Activated CD4-positive, alpha-beta T cell treated with anti-CD3 and anti-CD28 coated beads, Interleukin-2, amount 10 ng/mL, durations not matched to agents 24 days and 14 days (primary cell): ENCODE results near the gene DGUOK. TPM values are rescaled to one million over a fixed set of nuclear protein-coding genes. Genes with fewer than 3 reads are reported as not detected.

Source experiments
- DNase-seq: peaks from one replicate; pipeline ENCODE4 v3.0.0; 2022
- H3K27ac Mint-ChIP-seq: one replicate; pipeline ENCODE4 v1.8.0; 2022; ENCODE audit warnings: mild to moderate bottlenecking, mixed read lengths
- H3K27me3 Mint-ChIP-seq: one replicate; pipeline ENCODE4 v1.8.0; 2022; ENCODE audit warnings: mixed read lengths
- H3K36me3 Mint-ChIP-seq: one replicate; pipeline ENCODE4 v1.8.0; 2022; ENCODE audit warnings: low read depth, mild to moderate bottlenecking, mixed read lengths
- H3K4me1 Mint-ChIP-seq: one replicate; pipeline ENCODE4 v1.8.0; 2021; ENCODE audit warnings: mixed read lengths
- H3K4me3 Mint-ChIP-seq: one replicate; pipeline ENCODE4 v1.8.0; 2022; ENCODE audit warnings: mild to moderate bottlenecking, moderate library complexity, mixed read lengths
- H3K9me3 Mint-ChIP-seq: one replicate; pipeline ENCODE4 v1.8.0; 2021; ENCODE audit warnings: mixed read lengths
- intact Hi-C: fragments of 100-400 bp; cut with micrococcal nuclease; formaldehyde crosslinking; loops from one replicate; pipeline ENCODE4 v1.15.1; 2023
- total RNA-seq: library from RNA; stranded (reverse); gene quantifications from 2 replicates; pipeline ENCODE4 v1.2.3, GENCODE V29; 2022

DGUOK gene
- total RNA-seq, 1 donor from 2014 or later, result 94.9 TPM

- intact Hi-C loops, result no loop called here
- no peaks in the 10 kb centered on the region for H3K27me3 Mint-ChIP-seq
- H3K9me3 Mint-ChIP-seq, result no peaks in the 10 kb centered on the region
- H3K36me3 Mint-ChIP-seq, result no peaks in the 10 kb centered on the region
- DNase-seq, result no peak
- no peak overlapping the region for H3K27ac Mint-ChIP-seq
- no peak overlapping the region for H3K4me3 Mint-ChIP-seq
- H3K4me1 Mint-ChIP-seq, result peaks cover 11% of the 10 kb centered on the region
Observed at GRCh38 chr2:73908689-73909652, 17.7 kb upstream of the DGUOK start.

- intact Hi-C loops, result no loop called here
- H3K4me1 Mint-ChIP-seq, result peaks cover 16% of the 10 kb centered on the region
Observed at GRCh38 chr2:73910873-73911547, 15.7 kb upstream of the DGUOK start.

GRCh38 chr2:73911548-73912208, 15.0 kb upstream of the DGUOK start:
- no peak overlapping the region for H3K27ac Mint-ChIP-seq
- H3K36me3 Mint-ChIP-seq, result no peaks in the 10 kb centered on the region
- H3K4me3 Mint-ChIP-seq, result no peak overlapping the region
- peaks cover 16% of the 10 kb centered on the region for H3K4me1 Mint-ChIP-seq
- DNase-seq, result no peak
- intact Hi-C loops, result no loop called here
- no peaks in the 10 kb centered on the region for H3K9me3 Mint-ChIP-seq
- no peaks in the 10 kb centered on the region for H3K27me3 Mint-ChIP-seq

More at GRCh38 chr2:73910873-73911547, 15.7 kb upstream of the DGUOK start:
- no peak for DNase-seq
- no peaks in the 10 kb centered on the region for H3K27me3 Mint-ChIP-seq
- no peaks in the 10 kb centered on the region for H3K9me3 Mint-ChIP-seq
- no peaks in the 10 kb centered on the region for H3K36me3 Mint-ChIP-seq
- no peak overlapping the region for H3K4me3 Mint-ChIP-seq
- no peak overlapping the region for H3K27ac Mint-ChIP-seq

GRCh38 chr2:73913414-73914054, 13.1 kb upstream of the DGUOK start:
- no peak for DNase-seq
- Mint-ChIP-seq H3K4me1 (peaks cover 5% of the 10 kb centered on the region), H3K27ac (no peak overlapping the region)

GRCh38 chr2:73914667-73915066, 12.0 kb upstream of the DGUOK start:
- H3K27me3 Mint-ChIP-seq, result no peaks in the 10 kb centered on the region
- peaks cover 5% of the 10 kb centered on the region for H3K4me1 Mint-ChIP-seq
- DNase-seq, result no peak
- no peak overlapping the region for H3K27ac Mint-ChIP-seq
- H3K36me3 Mint-ChIP-seq, result no peaks in the 10 kb centered on the region
- no peak overlapping the region for H3K4me3 Mint-ChIP-seq
- no peaks in the 10 kb centered on the region for H3K9me3 Mint-ChIP-seq
- intact Hi-C loops, result no loop called here

More at GRCh38 chr2:73913414-73914054, 13.1 kb upstream of the DGUOK start:
- Mint-ChIP-seq H3K27me3 (no peaks in the 10 kb centered on the region), H3K4me3 (no peak overlapping the region), H3K36me3 (no peaks in the 10 kb centered on the region), H3K9me3 (no peaks in the 10 kb centered on the region)
- intact Hi-C loops, result no loop called here

GRCh38 chr2:73915437-73915993, 11.2 kb upstream of the DGUOK start:
- peaks cover 5% of the 10 kb centered on the region for H3K4me1 Mint-ChIP-seq
- no peaks in the 10 kb centered on the region for H3K9me3 Mint-ChIP-seq
- H3K36me3 Mint-ChIP-seq, result no peaks in the 10 kb centered on the region
- no peak for DNase-seq
- no peak overlapping the region for H3K4me3 Mint-ChIP-seq
- no peaks in the 10 kb centered on the region for H3K27me3 Mint-ChIP-seq
- intact Hi-C loops, result no loop called here
- no peak overlapping the region for H3K27ac Mint-ChIP-seq

- H3K36me3 Mint-ChIP-seq, result no peaks in the 10 kb centered on the region
- no peak for DNase-seq
- H3K4me1 Mint-ChIP-seq, result peaks cover 8% of the 10 kb centered on the region
- no peak overlapping the region for H3K27ac Mint-ChIP-seq
- H3K9me3 Mint-ChIP-seq, result no peaks in the 10 kb centered on the region
- H3K4me3 Mint-ChIP-seq, result no peak overlapping the region
- intact Hi-C loops, result no loop called here
- H3K27me3 Mint-ChIP-seq, result no peaks in the 10 kb centered on the region
Observed at GRCh38 chr2:73916666-73917065, 10.0 kb upstream of the DGUOK start.

GRCh38 chr2:73917296-73917695, 9.4 kb upstream of the DGUOK start:
- Mint-ChIP-seq H3K9me3 (no peaks in the 10 kb centered on the region), H3K27me3 (no peaks in the 10 kb centered on the region), H3K27ac (no peak overlapping the region)

GRCh38 chr2:73917696-73918207, 8.9 kb upstream of the DGUOK start:
- intact Hi-C loops, result no loop called here
- Mint-ChIP-seq H3K4me1 (peaks cover 9% of the 10 kb centered on the region), H3K27ac (no peak overlapping the region), H3K27me3 (no peaks in the 10 kb centered on the region), H3K4me3 (no peak overlapping the region), H3K36me3 (no peaks in the 10 kb centered on the region), H3K9me3 (no peaks in the 10 kb centered on the region)
- DNase-seq, result no peak

More at GRCh38 chr2:73917296-73917695, 9.4 kb upstream of the DGUOK start:
- no peak for DNase-seq
- H3K4me1 Mint-ChIP-seq, result peaks cover 9% of the 10 kb centered on the region
- no peak overlapping the region for H3K4me3 Mint-ChIP-seq
- intact Hi-C loops, result no loop called here
- no peaks in the 10 kb centered on the region for H3K36me3 Mint-ChIP-seq

- H3K9me3 Mint-ChIP-seq, result no peaks in the 10 kb centered on the region
- no peak for DNase-seq
- H3K4me3 Mint-ChIP-seq, result no peak overlapping the region
- H3K36me3 Mint-ChIP-seq, result no peaks in the 10 kb centered on the region
- peaks cover 14% of the 10 kb centered on the region for H3K4me1 Mint-ChIP-seq
- no peaks in the 10 kb centered on the region for H3K27me3 Mint-ChIP-seq
- H3K27ac Mint-ChIP-seq, result no peak overlapping the region
- intact Hi-C loops, result no loop called here
Observed at GRCh38 chr2:73918856-73919255, 7.8 kb upstream of the DGUOK start.

GRCh38 chr2:73919596-73920228, 7.0 kb upstream of the DGUOK start:
- no peak overlapping the region for H3K4me3 Mint-ChIP-seq
- no peaks in the 10 kb centered on the region for H3K9me3 Mint-ChIP-seq
- no peak for DNase-seq
- no peak overlapping the region for H3K27ac Mint-ChIP-seq
- intact Hi-C loops, result no loop called here
- H3K36me3 Mint-ChIP-seq, result no peaks in the 10 kb centered on the region
- peaks cover 13% of the 10 kb centered on the region for H3K4me1 Mint-ChIP-seq
- H3K27me3 Mint-ChIP-seq, result no peaks in the 10 kb centered on the region

- Mint-ChIP-seq H3K4me3 (no peak overlapping the region), H3K36me3 (no peaks in the 10 kb centered on the region), H3K4me1 (peaks cover 11% of the 10 kb centered on the region), H3K9me3 (no peaks in the 10 kb centered on the region), H3K27ac (no peak overlapping the region), H3K27me3 (no peaks in the 10 kb centered on the region)
- peak; percentile 73 for DNase-seq
- intact Hi-C loops, result no loop called here
Observed at GRCh38 chr2:73920577-73921545, 5.8 kb upstream of the DGUOK start.
